Measurements from ENCODE around the gene GBX2.

GRCh38 chr2:236167297-236168109 lies 683 bp downstream of the GBX2 start:
- TF ChIP-seq CREB1 (CRISPR knock-in tag; IDR thresholded peaks at IDR 0.05) (no peak), USF2 (CRISPR knock-in tag; IDR thresholded peaks at IDR 0.05) (no peak), ZNF138 (CRISPR knock-in tag; conservative IDR thresholded peaks at IDR 0.05) (no peak), CTCF (IDR thresholded peaks at IDR 0.05) (no peak), ELF4 (CRISPR knock-in tag; IDR thresholded peaks at IDR 0.05; ENCODE audit: low read depth) (no peak; the same call in 1 of the 2 replicates), E2F1 (CRISPR knock-in tag; IDR thresholded peaks at IDR 0.05) (no peak), E2F4 (CRISPR knock-in tag; IDR thresholded peaks at IDR 0.05; ENCODE audit: borderline replicate concordance, low read depth) (no peak), SMAD3 (CRISPR knock-in tag; IDR thresholded peaks at IDR 0.05; ENCODE audit: borderline replicate concordance) (no peak), ATF3 (CRISPR knock-in tag; conservative IDR thresholded peaks at IDR 0.05) (no peak), ZNF416 (CRISPR knock-in tag; IDR thresholded peaks at IDR 0.05) (no peak), IRF2 (CRISPR knock-in tag; IDR thresholded peaks at IDR 0.05; ENCODE audit: borderline replicate concordance, low read depth) (no peak)

Data from WTC11 (cell line).